IPS-11a (cell line): Measurements from ENCODE around the gene BBS9.
"Not testable (repeated sequence)": the region's sequence is repeated elsewhere in the genome, so short reads cannot be mapped to it uniquely, and the experiment has no call there.

Experiments used
- H3K4me3 ChIP-seq: one replicate; pipeline ENCODE4 v1.5.1; 2013; ENCODE audit warnings: low read depth, low read length, control low read depth

Gene BBS9

GRCh38 chr7:33193308-33193864 lies 64.0 kb downstream of the BBS9 start:
- H3K4me3 ChIP-seq, result no peak overlapping the region

- H3K4me3 ChIP-seq, result no peak overlapping the region
Measured at GRCh38 chr7:33195264-33195663, 65.9 kb downstream of the BBS9 start.

DNA sequence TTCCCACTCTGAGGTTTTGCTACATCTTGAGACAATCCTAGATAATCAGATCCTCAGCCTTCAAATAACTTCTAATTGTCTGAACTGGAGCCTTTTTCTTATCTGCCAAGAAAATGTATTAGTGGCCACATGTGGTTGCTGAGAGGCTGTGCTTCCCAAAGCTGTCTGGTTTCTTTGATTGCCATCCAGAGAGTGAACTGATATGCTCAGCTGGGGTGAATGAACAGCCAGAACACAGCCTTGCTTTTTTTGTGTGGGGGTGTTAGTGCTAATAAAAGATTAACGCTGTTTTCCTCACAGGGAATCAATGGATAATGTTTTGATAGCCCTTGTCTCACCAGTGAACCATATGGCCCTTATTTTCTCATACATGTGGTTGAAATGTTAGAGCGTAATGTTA lies 66.9 kb downstream of the BBS9 start:
- no peak overlapping the region for H3K4me3 ChIP-seq

DNA sequence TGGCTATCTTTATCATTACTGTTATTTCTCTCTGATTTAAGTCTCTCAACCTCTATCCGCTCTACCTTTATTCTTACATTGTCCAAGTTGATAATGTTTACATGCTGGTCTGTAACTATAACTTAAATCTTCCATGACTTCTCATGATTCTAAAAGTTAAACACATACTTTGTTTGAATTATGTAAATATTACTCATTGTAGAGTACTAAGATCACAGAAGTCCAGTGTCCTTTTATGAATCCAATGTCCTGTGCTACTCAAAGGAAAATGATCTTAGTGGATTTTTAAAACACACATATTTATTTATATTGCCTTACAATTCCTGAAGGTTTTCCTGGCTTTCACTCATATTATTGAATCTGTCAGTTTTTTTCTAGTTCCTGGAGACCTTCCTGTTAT lies 70.9 kb downstream of the BBS9 start:
- H3K4me3 ChIP-seq, result no peak overlapping the region

- no peak overlapping the region for H3K4me3 ChIP-seq
Measured at GRCh38 chr7:33201821-33202220, 72.5 kb downstream of the BBS9 start.

- H3K4me3 ChIP-seq, result no peak overlapping the region
Measured at GRCh38 chr7:33210958-33211357, 81.6 kb downstream of the BBS9 start.

- no peak overlapping the region for H3K4me3 ChIP-seq
Measured at GRCh38 chr7:33212144-33212543, 82.8 kb downstream of the BBS9 start.

GRCh38 chr7:33215992-33216391 lies 86.6 kb downstream of the BBS9 start:
- H3K4me3 ChIP-seq, result no peak overlapping the region

- no peak overlapping the region for H3K4me3 ChIP-seq
Measured at GRCh38 chr7:33217595-33217994, 88.2 kb downstream of the BBS9 start.

- H3K4me3 ChIP-seq, result not testable (repeated sequence)
Measured at GRCh38 chr7:33218841-33219535, 89.6 kb downstream of the BBS9 start.

DNA sequence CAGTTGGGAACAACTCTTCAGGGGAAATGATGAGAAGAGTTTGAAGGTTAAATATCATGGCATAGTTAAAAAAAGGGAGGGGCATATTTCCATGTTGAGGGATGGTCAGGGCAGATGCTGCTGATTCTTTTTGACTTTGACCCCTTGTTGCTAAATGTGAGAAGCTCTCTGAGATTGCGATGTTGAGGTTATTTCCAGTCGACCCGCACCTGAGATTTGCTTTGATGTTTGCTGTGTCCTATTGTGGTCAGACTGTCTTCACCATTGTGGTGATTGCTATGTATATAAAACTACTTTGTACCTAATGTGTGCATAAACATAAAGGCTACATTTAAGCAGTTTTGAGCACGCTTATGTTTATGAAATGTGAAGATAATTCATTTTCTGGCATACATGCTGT lies 90.9 kb downstream of the BBS9 start:
- H3K4me3 ChIP-seq, result no peak overlapping the region

DNA sequence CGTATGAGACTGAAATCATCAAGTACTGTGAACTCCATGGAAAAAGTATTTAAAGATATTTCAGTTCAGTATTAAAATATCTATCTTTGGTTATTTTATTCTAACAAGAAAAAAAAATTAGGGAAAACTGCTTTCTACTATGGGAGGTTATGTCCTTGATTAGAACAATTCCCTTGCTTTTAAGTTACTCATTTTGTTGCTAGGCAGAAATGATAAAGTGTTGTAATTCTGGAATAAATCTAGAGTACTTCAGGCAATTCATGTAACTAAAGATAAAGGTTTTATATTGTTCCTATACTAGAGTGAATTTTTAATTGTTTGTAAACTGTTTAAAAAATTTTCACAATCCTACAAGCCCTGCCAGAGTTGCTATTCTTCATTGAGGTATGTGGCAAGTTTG lies 92.0 kb downstream of the BBS9 start:
- no peak overlapping the region for H3K4me3 ChIP-seq

GRCh38 chr7:33232632-33233145 lies 103.3 kb downstream of the BBS9 start:
- H3K4me3 ChIP-seq, result no peak overlapping the region

DNA sequence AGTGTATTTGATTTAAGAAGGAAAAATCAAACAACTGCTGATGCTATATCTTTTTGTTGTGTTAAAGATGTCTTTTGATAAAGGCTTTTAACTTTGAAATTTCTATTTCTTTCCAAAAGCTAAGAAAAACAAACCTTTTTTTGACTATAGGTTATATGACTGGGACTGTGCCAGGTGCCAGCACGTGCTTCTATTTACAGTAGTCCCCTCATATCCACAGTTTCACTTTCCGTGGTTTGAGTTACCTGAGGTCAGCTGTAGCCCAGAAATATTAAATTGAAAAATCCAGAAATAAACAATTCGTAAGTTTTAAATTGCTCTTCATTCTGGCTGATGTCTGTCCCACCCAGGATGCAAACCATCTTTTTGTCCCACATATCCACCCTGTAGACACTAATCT lies 104.3 kb downstream of the BBS9 start:
- H3K4me3 ChIP-seq, result no peak overlapping the region

- no peak overlapping the region for H3K4me3 ChIP-seq
Measured at GRCh38 chr7:33237036-33237435, 107.7 kb downstream of the BBS9 start.

DNA sequence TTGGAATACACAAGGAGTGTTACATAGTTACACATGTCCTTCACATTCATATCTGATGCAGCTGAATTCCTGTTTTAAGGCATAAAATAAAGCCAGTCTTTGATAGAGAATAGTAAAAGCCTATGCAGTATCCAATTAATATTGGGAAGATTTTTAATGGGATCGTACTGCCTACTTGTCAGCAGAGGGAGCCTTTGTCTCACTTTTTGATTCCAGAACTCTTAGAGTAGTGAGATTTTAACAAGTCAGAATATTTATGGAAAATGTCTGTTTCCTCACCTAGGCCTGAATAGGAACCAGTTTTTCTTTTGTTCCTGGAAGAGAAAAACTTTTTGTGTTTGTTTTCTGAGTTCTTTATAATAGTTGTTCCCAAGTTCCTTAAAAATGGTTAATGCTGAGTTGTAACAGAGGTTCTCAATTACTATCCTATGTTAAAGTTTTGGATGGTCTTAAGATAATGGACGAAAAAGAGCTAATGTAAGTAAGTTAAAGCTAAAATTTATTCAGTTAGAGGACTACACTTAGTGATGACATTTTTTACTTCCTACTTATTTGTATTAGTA lies 114.0 kb downstream of the BBS9 start:
- H3K4me3 ChIP-seq, result no peak overlapping the region

DNA sequence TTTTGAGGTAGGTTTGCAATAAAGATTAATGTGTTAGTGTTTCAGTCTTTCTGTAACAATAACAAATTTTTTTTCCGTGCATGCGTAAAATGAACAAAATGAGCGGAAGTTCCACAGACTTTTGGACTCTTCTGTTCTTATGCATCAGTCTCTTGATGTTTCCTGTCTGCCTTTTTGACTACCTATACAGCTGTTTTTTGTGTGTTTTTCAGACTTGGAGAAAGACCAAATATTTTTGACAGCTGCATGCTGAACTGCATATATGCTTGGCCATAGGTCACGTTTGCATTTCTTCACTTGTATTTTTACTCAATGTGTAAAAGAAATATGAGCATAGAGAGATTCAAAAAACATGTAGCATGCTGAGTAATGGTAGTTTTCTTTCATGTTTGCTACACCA lies 119.3 kb downstream of the BBS9 start:
- H3K4me3 ChIP-seq, result no peak overlapping the region

DNA sequence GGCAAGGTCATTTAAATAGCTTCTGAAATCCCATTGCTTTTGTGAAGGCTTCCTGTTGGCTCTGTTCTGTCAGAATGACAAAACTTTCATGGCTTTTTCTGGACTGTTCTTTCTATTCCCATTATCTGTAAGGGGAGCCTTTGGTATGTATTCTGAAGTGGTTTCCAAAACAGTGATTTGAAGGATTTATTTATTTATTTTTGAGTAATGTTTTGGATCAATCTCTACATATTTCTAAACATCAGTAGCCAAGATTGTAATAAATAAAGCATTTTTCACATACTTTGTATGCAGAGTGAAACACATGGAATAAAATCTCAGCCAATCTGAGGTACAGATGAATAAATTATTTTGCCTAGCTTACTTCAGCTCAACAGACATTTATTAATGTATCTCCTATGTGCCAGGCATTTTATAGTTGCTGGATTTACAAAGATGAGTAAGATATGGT lies 121.1 kb downstream of the BBS9 start:
- H3K4me3 ChIP-seq, result no peak overlapping the region

DNA sequence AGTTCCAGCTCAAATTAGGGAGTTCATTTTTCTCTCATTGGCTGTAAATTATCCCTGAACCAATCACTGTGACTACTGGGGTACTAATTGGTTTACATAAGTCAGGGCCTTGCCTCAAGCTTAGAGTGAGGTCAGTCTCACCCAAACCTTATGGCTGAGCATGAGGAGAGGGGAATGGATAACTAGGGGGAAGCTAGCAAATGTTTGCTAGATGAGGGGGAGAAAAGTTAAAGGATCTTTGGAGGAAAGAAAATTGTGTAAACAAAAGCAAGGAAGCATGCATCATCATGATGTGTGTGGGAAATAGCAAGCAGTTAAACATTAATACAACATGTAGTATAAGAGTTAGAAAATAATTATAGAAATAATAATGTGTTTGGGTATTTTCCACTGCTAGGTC lies 121.9 kb downstream of the BBS9 start:
- no peak overlapping the region for H3K4me3 ChIP-seq

GRCh38 chr7:33258491-33258951 lies 129.2 kb downstream of the BBS9 start:
- H3K4me3 ChIP-seq, result no peak overlapping the region

GRCh38 chr7:33261585-33261984 lies 132.2 kb downstream of the BBS9 start:
- H3K4me3 ChIP-seq, result no peak overlapping the region

DNA sequence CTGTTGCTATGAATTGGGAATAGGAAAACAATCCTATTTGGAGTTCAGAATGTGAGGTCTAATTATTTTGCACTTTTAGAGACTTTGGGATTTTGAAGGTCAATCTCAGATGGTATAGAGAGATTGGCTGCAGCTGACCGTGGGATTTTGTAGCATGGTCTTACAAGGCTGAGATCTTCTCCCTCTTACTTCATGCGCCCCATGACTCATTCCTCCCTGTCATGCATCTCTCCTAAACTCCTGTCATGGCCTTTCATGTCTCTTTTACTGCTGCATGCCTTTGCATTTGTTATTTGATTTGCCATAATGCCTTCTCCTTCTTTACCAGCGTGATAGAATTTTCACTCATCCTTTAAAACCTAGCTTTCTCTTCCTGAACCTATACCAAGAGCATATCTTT lies 133.1 kb downstream of the BBS9 start:
- no peak overlapping the region for H3K4me3 ChIP-seq
